Limb (tissue), 2 donors: Measurements from ENCODE around the gene NAV3.

Experiments used
- DNase-seq, 2 donors: peaks; one replicate each; pipeline ENCODE4 v3.0.0-alpha.2; 2016; ENCODE audit errors: extremely low spot score in 2 of 2

Gene NAV3

GRCh38 chr12:78037707-78038106 is 207.0 kb downstream of the NAV3 start:
- no peak for DNase-seq

GRCh38 chr12:78038541-78038940 is 207.8 kb downstream of the NAV3 start:
- no peak for DNase-seq

GRCh38 chr12:78038986-78039385 is 208.3 kb downstream of the NAV3 start:
- DNase-seq, result no peak

- no peak for DNase-seq
Observed at GRCh38 chr12:78040111-78040510, 209.4 kb downstream of the NAV3 start.

- no peak for DNase-seq
Observed at GRCh38 chr12:78050790-78051189, 220.1 kb downstream of the NAV3 start.

GRCh38 chr12:78055545-78055944 is 224.9 kb downstream of the NAV3 start:
- no peak for DNase-seq

- DNase-seq, result no peak
Observed at GRCh38 chr12:78057075-78057474, 226.4 kb downstream of the NAV3 start.

GRCh38 chr12:78060186-78060585 is 229.5 kb downstream of the NAV3 start:
- no peak for DNase-seq

- DNase-seq, result no peak
Observed at GRCh38 chr12:78062786-78063185, 232.1 kb downstream of the NAV3 start.

GRCh38 chr12:78081590-78082314 is 251.1 kb downstream of the NAV3 start:
- DNase-seq, result no peak

- DNase-seq, result no peak
Observed at GRCh38 chr12:78085542-78086182, 255.0 kb downstream of the NAV3 start.

GRCh38 chr12:78086553-78087362 is 256.1 kb downstream of the NAV3 start:
- DNase-seq, result no peak

- DNase-seq, result no peak
Observed at GRCh38 chr12:78087363-78087675, 256.6 kb downstream of the NAV3 start.

- no peak for DNase-seq
Observed at GRCh38 chr12:78088391-78088832, 257.7 kb downstream of the NAV3 start.

GRCh38 chr12:78090266-78090665 is 259.6 kb downstream of the NAV3 start:
- DNase-seq, result no peak

GRCh38 chr12:78095623-78096022 is 264.9 kb downstream of the NAV3 start:
- no peak for DNase-seq

GRCh38 chr12:78096909-78097597 is 266.4 kb downstream of the NAV3 start:
- DNase-seq, result peak in 1 of 2 donors; percentile 61

GRCh38 chr12:78099806-78100205 is 269.1 kb downstream of the NAV3 start:
- DNase-seq, result no peak

GRCh38 chr12:78101113-78101876 is 270.6 kb downstream of the NAV3 start:
- DNase-seq, result no peak

- DNase-seq, result no peak
Observed at GRCh38 chr12:78101946-78102635, 271.4 kb downstream of the NAV3 start.
